ENCODE results near the gene S1PR3. TPM values are rescaled to one million over a fixed set of nuclear protein-coding genes. Genes with fewer than 3 reads are reported as not detected.

Gene S1PR3
- total RNA-seq, 2 donors from 2014 or later: 0.07 to 0.14 TPM

GRCh38 chr9:89036891-89037290 is 45.6 kb downstream of the S1PR3 start:
- ATAC-seq (no peak), DNase-seq (ENCODE audit: low spot score in 2 of 2) (no peak)
- Mint-ChIP-seq H3K9me3 (peaks cover 0 to 4% of the 10 kb centered on the region in 2 donors), H3K27ac (no peak overlapping the region), H3K36me3 (peaks cover 0 to 4% of the 10 kb centered on the region in 2 donors)

GRCh38 chr9:89037346-89037745 is 46.1 kb downstream of the S1PR3 start:
- ATAC-seq (no peak), DNase-seq (ENCODE audit: low spot score in 2 of 2) (no peak)
- no peaks in the 10 kb centered on the region for H3K36me3 Mint-ChIP-seq
- no peak overlapping the region for H3K27ac Mint-ChIP-seq
- H3K9me3 Mint-ChIP-seq: peaks cover 0 to 4% of the 10 kb centered on the region in 2 donors

GRCh38 chr9:89037891-89038290 is 46.6 kb downstream of the S1PR3 start:
- Mint-ChIP-seq H3K27ac (no peak overlapping the region), H3K36me3 (no peaks in the 10 kb centered on the region), H3K9me3 (peaks cover 0 to 1% of the 10 kb centered on the region in 2 donors)
- DNase-seq (ENCODE audit: low spot score in 2 of 2) (no peak), ATAC-seq (no peak)

- no peak for ATAC-seq
- Mint-ChIP-seq H3K9me3 (no peaks in the 10 kb centered on the region), H3K27ac (no peak overlapping the region), H3K36me3 (no peaks in the 10 kb centered on the region)
- no peak for DNase-seq (ENCODE audit: low spot score in 2 of 2)
Observed at GRCh38 chr9:89038382-89039103, 47.3 kb downstream of the S1PR3 start.

GRCh38 chr9:89039104-89039465 is 47.8 kb downstream of the S1PR3 start:
- DNase-seq (ENCODE audit: low spot score in 2 of 2) (no peak), ATAC-seq (no peak)
- no peaks in the 10 kb centered on the region for H3K9me3 Mint-ChIP-seq
- H3K36me3 Mint-ChIP-seq: no peaks in the 10 kb centered on the region
- H3K27ac Mint-ChIP-seq: no peak overlapping the region

- H3K27ac Mint-ChIP-seq: no peak overlapping the region
- DNase-seq (ENCODE audit: low spot score in 2 of 2) (no peak), ATAC-seq (no peak)
- no peaks in the 10 kb centered on the region for H3K9me3 Mint-ChIP-seq
- no peaks in the 10 kb centered on the region for H3K36me3 Mint-ChIP-seq
Observed at GRCh38 chr9:89039664-89040063, 48.4 kb downstream of the S1PR3 start.

- Mint-ChIP-seq H3K36me3 (no peaks in the 10 kb centered on the region), H3K27ac (no peak overlapping the region), H3K9me3 (no peaks in the 10 kb centered on the region)
- DNase-seq (ENCODE audit: low spot score in 2 of 2) (no peak), ATAC-seq (no peak)
Observed at GRCh38 chr9:89042984-89043383, 51.7 kb downstream of the S1PR3 start.

GRCh38 chr9:89044104-89044503 is 52.8 kb downstream of the S1PR3 start:
- Mint-ChIP-seq H3K27ac (no peak overlapping the region), H3K36me3 (no peaks in the 10 kb centered on the region), H3K9me3 (no peaks in the 10 kb centered on the region)
- no peak for ATAC-seq
- no peak for DNase-seq (ENCODE audit: low spot score in 2 of 2)

GRCh38 chr9:89044881-89045280 is 53.6 kb downstream of the S1PR3 start:
- ATAC-seq: no peak
- Mint-ChIP-seq H3K27ac (no peak overlapping the region), H3K36me3 (no peaks in the 10 kb centered on the region), H3K9me3 (no peaks in the 10 kb centered on the region)
- no peak for DNase-seq (ENCODE audit: low spot score in 2 of 2)

- Mint-ChIP-seq H3K36me3 (no peaks in the 10 kb centered on the region), H3K9me3 (no peaks in the 10 kb centered on the region), H3K27ac (no peak overlapping the region)
- no peak for ATAC-seq
- no peak for DNase-seq (ENCODE audit: low spot score in 2 of 2)
Observed at GRCh38 chr9:89046832-89047231, 55.6 kb downstream of the S1PR3 start.

- DNase-seq (ENCODE audit: low spot score in 2 of 2) (no peak), ATAC-seq (no peak)
- H3K27ac Mint-ChIP-seq: no peak overlapping the region
- H3K36me3 Mint-ChIP-seq: no peaks in the 10 kb centered on the region
- H3K9me3 Mint-ChIP-seq: no peaks in the 10 kb centered on the region
Observed at GRCh38 chr9:89047667-89048066, 56.4 kb downstream of the S1PR3 start.

- Mint-ChIP-seq H3K9me3 (no peaks in the 10 kb centered on the region), H3K36me3 (no peaks in the 10 kb centered on the region), H3K27ac (no peak overlapping the region)
- DNase-seq (ENCODE audit: low spot score in 2 of 2) (no peak), ATAC-seq (no peak)
Observed at GRCh38 chr9:89048616-89049015, 57.3 kb downstream of the S1PR3 start.

- no peak for ATAC-seq
- Mint-ChIP-seq H3K27ac (no peak overlapping the region), H3K9me3 (no peaks in the 10 kb centered on the region)
Observed at GRCh38 chr9:89049646-89050045, 58.4 kb downstream of the S1PR3 start.

GRCh38 chr9:89051421-89052025 is 60.3 kb downstream of the S1PR3 start:
- ATAC-seq: no peak
- no peak overlapping the region for H3K27ac Mint-ChIP-seq
- H3K36me3 Mint-ChIP-seq: no peaks in the 10 kb centered on the region
- H3K9me3 Mint-ChIP-seq: no peaks in the 10 kb centered on the region
- no peak for DNase-seq (ENCODE audit: low spot score in 2 of 2)

More at GRCh38 chr9:89049646-89050045, 58.4 kb downstream of the S1PR3 start:
- H3K36me3 Mint-ChIP-seq: no peaks in the 10 kb centered on the region
- DNase-seq (ENCODE audit: low spot score in 2 of 2): no peak

- DNase-seq (ENCODE audit: low spot score in 2 of 2) (no peak), ATAC-seq (no peak)
- Mint-ChIP-seq H3K27ac (no peak overlapping the region), H3K9me3 (no peaks in the 10 kb centered on the region), H3K36me3 (no peaks in the 10 kb centered on the region)
Observed at GRCh38 chr9:89052470-89053097, 61.3 kb downstream of the S1PR3 start.

GRCh38 chr9:89053301-89053700 is 62.0 kb downstream of the S1PR3 start:
- no peaks in the 10 kb centered on the region for H3K36me3 Mint-ChIP-seq
- ATAC-seq (no peak), DNase-seq (ENCODE audit: low spot score in 2 of 2) (no peak)
- no peaks in the 10 kb centered on the region for H3K9me3 Mint-ChIP-seq
- no peak overlapping the region for H3K27ac Mint-ChIP-seq
